Activated T-cell treated with anti-CD3 and anti-CD28 coated beads, Interleukin-2, amount 50 U/mL, for 72 hours (primary cell): ENCODE results near the gene TNNT2. TPM values are rescaled to one million over a fixed set of nuclear protein-coding genes. Genes with fewer than 3 reads are reported as not detected.

Source experiments
- ATAC-seq, 2 donors: fragments of 150-1000 bp; cut with Tn5 transposase; replicated peaks in 1 of 2; 2 replicates each; pipeline ENCODE4 v1.10.0; 2021; ENCODE audit warnings: moderate library complexity in 2 of 2, mild to moderate bottlenecking in 1 of 2
- DNase-seq, 2 donors: peaks; one replicate each; pipeline ENCODE4 v3.0.0; 2021 to 2022; ENCODE audit warnings: mixed read lengths in 1 of 2
- H3K27ac Mint-ChIP-seq: one replicate; pipeline ENCODE4 v1.8.0; 2022; ENCODE audit warnings: mild to moderate bottlenecking, moderate library complexity, mixed read lengths
- H3K27me3 Mint-ChIP-seq: one replicate; pipeline ENCODE4 v1.8.0; 2022; ENCODE audit warnings: low read depth, mixed read lengths
- H3K36me3 Mint-ChIP-seq, 2 donors: one replicate each; pipeline ENCODE4 v1.8.0; 2022; ENCODE audit warnings: mixed read lengths in 2 of 2, mild to moderate bottlenecking in 1 of 2; ENCODE audit not compliant: insufficient read depth in 2 of 2
- H3K4me1 Mint-ChIP-seq: one replicate; pipeline ENCODE4 v1.8.0; 2022; ENCODE audit warnings: low read depth, mixed read lengths
- H3K4me3 Mint-ChIP-seq, 2 donors: one replicate each; pipeline ENCODE4 v1.8.0; 2022; ENCODE audit warnings: mild to moderate bottlenecking in 2 of 2, mixed read lengths in 2 of 2, moderate library complexity in 2 of 2
- H3K9me3 Mint-ChIP-seq, 2 donors: one replicate each; pipeline ENCODE4 v1.8.0; 2022; ENCODE audit warnings: mixed read lengths in 2 of 2
- total RNA-seq, 2 donors: library from RNA; stranded (reverse); gene quantifications; one replicate each; pipeline ENCODE4 v1.2.3, GENCODE V29; 2022

Gene TNNT2
- total RNA-seq, 2 donors from 2014 or later = not detected

DNA sequence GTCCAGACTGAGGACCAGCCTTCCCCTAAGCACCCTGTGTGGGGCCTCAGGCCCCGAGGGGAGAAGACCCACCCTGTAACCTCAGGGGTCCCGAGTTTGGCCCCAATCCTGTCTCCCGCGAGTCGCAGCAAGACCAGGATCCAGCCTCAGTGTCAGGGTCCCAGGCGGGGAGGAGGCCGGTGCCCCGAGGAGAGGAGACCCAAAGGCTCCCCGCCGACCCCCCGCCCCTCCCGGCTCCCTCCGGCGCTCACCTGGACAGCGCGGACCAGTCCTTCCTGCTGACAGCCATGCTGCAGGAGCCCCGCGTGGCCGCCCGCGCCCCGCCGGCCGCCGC, 21.5 kb upstream of the TNNT2 start, which contains the start of gene LAD1:
Gene LAD1, minus strand, starts transcription at position 307 of the 334 bp plus-strand sequence. Its CDS starts 18 bp downstream, at position 289.
- H3K9me3 Mint-ChIP-seq = no peaks in the 10 kb centered on the region
- H3K4me1 Mint-ChIP-seq = no peaks in the 10 kb centered on the region
- DNase-seq (no peak), ATAC-seq (no peak)
- no peak within 1 kb of the TSS for H3K27ac Mint-ChIP-seq
- H3K27me3 Mint-ChIP-seq = peaks cover 25% of the 10 kb centered on the region
- no peaks in the 10 kb centered on the region for H3K36me3 Mint-ChIP-seq
- H3K4me3 Mint-ChIP-seq = no peak within 1 kb of the TSS

DNA sequence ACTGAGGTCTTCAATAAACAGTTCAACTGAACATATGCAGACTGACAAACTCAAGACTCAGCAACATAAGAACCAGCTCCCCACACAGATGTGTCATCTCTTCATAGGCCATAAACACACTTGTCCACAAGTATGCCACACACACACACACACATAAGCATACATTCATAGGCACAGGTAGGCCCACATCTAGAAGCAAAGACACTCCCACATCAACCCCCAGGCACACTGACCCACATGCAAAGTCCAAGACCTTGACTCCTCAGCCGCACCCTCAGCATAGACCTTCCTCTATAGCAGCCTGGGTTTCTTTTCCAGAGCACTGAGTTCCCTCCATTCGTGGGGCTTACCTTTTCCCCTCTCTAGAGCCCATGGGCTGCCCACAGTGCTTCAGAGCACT, 20.2 kb upstream of the TNNT2 start:
- no peak overlapping the region for H3K27ac Mint-ChIP-seq
- no peaks in the 10 kb centered on the region for H3K4me1 Mint-ChIP-seq
- ATAC-seq (no peak), DNase-seq (no peak)
- no peak overlapping the region for H3K4me3 Mint-ChIP-seq
- no peaks in the 10 kb centered on the region for H3K9me3 Mint-ChIP-seq
- H3K36me3 Mint-ChIP-seq = no peaks in the 10 kb centered on the region
- H3K27me3 Mint-ChIP-seq = peaks cover 35% of the 10 kb centered on the region

DNA sequence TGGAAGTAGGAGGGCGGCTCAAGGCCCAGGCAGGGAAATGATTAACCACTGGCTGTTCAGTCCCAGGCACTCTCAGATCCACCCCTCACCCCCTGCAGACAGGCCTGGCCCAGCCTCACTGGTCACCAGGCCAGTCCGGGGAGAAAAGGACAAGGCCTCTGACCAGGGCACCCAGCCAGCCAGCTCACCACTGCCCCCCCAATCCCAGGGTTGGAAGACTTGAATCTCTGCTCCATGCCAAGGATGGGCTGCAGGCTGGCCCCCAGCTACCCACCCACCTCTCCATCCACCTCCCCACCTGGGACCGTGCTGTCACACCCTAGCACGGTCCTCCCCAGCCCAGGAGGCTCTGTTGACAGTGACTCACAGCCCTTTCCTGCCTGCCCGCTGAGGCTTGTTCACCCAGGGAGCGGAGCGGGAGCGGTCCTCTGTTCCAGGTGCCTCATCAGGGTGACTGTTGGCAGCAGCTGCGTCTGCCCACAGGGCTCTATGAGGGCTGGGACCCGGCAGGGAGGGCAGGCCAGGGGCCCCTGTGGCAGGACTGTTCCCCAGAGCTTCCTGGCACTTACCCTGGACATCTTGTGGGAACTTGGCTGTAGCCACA, 19.5 kb upstream of the TNNT2 start:
- no peaks in the 10 kb centered on the region for H3K36me3 Mint-ChIP-seq
- no peak for ATAC-seq
- no peaks in the 10 kb centered on the region for H3K9me3 Mint-ChIP-seq
- no peak overlapping the region for H3K27ac Mint-ChIP-seq
- DNase-seq = no peak
- no peaks in the 10 kb centered on the region for H3K4me1 Mint-ChIP-seq
- peaks cover 42% of the 10 kb centered on the region for H3K27me3 Mint-ChIP-seq
- H3K4me3 Mint-ChIP-seq = no peak overlapping the region

DNA sequence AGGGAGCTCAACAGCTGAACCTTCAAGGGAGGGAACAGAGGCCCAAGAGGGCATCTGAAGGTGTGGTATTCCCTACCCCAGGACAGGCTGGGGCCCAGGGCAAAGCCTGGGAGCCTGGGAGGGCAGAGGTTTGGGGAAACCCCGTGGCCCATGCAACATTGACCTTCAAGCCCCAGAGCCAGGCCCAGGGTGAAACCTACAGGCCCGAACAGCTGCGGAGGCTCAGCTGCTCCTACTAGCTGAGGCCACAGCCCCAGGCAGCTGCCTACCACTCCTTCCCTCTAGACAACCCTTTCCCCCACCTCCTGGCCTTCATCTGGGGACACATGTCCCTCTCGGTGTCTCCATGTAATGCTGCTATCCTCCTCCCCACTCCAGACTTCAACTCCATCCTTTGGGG, 18.5 kb upstream of the TNNT2 start:
- no peaks in the 10 kb centered on the region for H3K9me3 Mint-ChIP-seq
- no peak for ATAC-seq
- no peak overlapping the region for H3K4me3 Mint-ChIP-seq
- no peaks in the 10 kb centered on the region for H3K4me1 Mint-ChIP-seq
- H3K27me3 Mint-ChIP-seq = peaks cover 49% of the 10 kb centered on the region
- no peaks in the 10 kb centered on the region for H3K36me3 Mint-ChIP-seq
- H3K27ac Mint-ChIP-seq = no peak overlapping the region
- no peak for DNase-seq

DNA sequence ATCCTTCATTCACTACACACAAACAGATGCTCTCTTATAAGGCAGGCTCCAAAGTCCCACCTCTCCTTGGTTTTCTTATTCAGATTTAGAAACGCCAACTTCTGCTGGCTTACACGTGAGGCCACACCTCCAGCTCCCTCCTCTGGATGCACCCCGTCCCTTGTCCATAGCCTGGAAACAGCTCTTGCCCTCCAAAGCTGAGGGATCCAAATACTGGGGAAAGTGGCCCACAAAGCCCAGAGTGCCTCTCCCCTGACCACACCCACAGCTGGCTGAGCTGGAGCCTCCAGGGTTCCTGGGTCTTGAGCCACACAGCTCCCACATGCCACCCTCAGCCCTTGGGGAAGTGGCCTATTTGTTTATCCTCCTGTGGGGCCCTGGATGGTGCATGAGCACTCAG, 17.1 kb upstream of the TNNT2 start:
- ATAC-seq = no peak
- H3K9me3 Mint-ChIP-seq = no peaks in the 10 kb centered on the region
- DNase-seq = no peak
- peaks cover 49% of the 10 kb centered on the region for H3K27me3 Mint-ChIP-seq
- no peak overlapping the region for H3K27ac Mint-ChIP-seq
- no peaks in the 10 kb centered on the region for H3K4me1 Mint-ChIP-seq
- no peaks in the 10 kb centered on the region for H3K36me3 Mint-ChIP-seq
- no peak overlapping the region for H3K4me3 Mint-ChIP-seq

DNA sequence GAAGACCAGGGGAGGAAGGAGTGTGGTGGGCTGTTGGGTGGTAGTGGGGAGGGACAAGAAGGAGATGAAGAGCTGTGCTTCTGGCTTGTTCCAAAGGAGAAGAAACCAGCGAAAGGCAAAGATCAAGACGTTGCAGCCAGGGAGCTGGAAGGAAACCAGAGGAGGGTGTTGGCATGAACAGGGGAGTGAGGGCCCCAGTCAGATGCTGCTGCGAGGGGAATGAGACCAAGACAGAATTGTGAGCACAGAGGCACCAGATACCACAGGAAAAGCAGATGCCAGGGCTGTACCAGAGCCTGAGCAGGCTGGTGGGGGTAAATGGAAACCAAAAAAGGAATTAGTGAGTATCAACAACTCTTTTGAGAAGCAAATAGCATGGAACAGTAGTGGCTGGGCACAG, 15.6 kb upstream of the TNNT2 start:
- no peak overlapping the region for H3K27ac Mint-ChIP-seq

DNA sequence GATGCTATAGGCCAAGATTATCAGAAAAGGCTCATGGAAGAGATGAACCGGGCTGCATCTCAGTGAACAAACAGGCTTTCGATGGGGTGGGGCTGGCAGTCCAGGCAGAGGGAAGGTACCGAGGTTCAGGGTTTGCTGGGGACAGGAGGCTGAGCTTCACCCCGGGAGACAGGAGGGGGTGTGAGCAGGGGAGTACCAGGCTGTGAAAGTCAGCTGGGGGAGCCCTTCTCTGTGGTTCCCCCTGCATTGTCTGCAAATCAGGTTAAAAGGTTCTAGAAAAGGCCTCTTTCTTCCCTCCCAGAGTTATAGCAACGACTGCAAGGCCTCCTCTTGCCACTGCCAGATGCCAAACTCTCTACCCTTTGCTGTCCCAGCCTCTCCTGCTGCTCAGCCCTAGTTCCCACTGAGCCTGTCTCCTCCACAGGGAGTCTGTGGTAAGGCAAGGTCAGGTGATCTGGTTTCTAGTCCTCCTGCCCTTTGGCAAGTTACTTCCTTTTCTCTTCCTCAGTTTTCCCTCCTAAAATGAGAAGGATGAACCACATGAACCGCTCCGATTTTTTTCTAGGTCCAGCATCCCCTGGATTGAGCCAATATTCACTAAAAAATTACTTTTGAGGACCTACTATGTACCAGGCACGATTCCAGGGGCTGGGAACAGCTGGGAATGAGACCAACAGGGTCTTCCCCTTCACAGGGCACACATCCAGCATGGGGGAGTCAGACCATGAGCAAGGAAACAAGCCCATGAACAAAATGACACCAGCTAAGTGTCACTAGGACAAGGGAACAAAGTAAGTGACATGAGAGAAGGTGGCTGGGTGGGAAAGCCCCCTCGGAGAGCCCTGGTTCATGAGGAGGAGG, 14.4 kb upstream of the TNNT2 start:
- no peak for ATAC-seq

More for the DNA sequence above, 15.6 kb upstream of the TNNT2 start:
- Mint-ChIP-seq H3K27me3 (peaks cover 41% of the 10 kb centered on the region), H3K4me3 (no peak overlapping the region), H3K36me3 (no peaks in the 10 kb centered on the region), H3K4me1 (no peaks in the 10 kb centered on the region), H3K9me3 (no peaks in the 10 kb centered on the region)
- no peak for ATAC-seq
- no peak for DNase-seq

DNA sequence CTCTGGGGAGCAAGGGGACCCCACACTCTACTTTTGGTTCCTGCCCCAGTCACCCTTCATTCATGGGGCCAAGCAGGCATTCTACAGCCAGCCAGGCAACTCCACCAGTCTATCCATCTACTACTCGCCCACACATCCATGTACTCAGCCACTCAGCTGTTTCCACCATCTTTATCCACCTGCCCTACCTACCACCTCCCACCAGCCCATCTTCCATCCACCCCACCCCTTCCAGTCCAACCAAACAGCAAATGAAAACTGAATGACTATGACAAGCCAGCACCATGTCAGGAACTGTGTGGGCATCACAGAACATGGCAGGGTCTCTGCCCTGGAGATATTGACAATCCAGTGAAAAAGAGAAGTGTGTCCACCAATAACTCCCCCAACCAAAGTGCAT, 13.7 kb upstream of the TNNT2 start:
- Mint-ChIP-seq H3K4me3 (no peak overlapping the region), H3K9me3 (no peaks in the 10 kb centered on the region), H3K27ac (no peak overlapping the region), H3K4me1 (no peaks in the 10 kb centered on the region), H3K27me3 (peaks cover 32% of the 10 kb centered on the region), H3K36me3 (no peaks in the 10 kb centered on the region)
- ATAC-seq (no peak), DNase-seq (no peak)

More for the DNA sequence above, 14.4 kb upstream of the TNNT2 start:
- no peaks in the 10 kb centered on the region for H3K36me3 Mint-ChIP-seq
- peaks cover 32% of the 10 kb centered on the region for H3K27me3 Mint-ChIP-seq
- no peaks in the 10 kb centered on the region for H3K9me3 Mint-ChIP-seq
- DNase-seq = no peak
- no peak overlapping the region for H3K4me3 Mint-ChIP-seq
- H3K27ac Mint-ChIP-seq = no peak overlapping the region
- H3K4me1 Mint-ChIP-seq = no peaks in the 10 kb centered on the region

DNA sequence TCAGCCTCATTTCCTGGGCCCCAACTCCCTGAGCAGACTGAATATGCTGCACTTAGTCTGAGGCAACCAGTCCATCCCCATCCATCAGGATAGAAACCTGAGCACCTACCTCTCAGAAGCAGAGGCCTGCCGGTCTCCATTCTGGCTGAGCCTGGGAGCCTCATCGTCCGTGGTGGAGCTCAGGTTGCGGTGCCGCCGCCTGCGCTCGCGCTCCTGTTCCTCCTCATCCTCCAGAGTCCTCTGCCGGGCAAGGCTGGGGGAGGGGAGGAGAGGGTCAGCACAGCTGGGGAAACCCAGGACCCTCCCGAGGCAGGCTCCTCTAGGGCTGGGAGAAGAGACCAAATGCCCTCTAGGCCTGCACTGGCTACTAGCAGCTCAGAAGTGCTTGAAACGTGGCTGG, 11.6 kb upstream of the TNNT2 start:
- no peaks in the 10 kb centered on the region for H3K9me3 Mint-ChIP-seq
- peaks cover 25% of the 10 kb centered on the region for H3K27me3 Mint-ChIP-seq
- no peaks in the 10 kb centered on the region for H3K4me1 Mint-ChIP-seq
- H3K36me3 Mint-ChIP-seq = no peaks in the 10 kb centered on the region
- no peak overlapping the region for H3K27ac Mint-ChIP-seq
- DNase-seq (no peak), ATAC-seq (no peak)
- no peak overlapping the region for H3K4me3 Mint-ChIP-seq

DNA sequence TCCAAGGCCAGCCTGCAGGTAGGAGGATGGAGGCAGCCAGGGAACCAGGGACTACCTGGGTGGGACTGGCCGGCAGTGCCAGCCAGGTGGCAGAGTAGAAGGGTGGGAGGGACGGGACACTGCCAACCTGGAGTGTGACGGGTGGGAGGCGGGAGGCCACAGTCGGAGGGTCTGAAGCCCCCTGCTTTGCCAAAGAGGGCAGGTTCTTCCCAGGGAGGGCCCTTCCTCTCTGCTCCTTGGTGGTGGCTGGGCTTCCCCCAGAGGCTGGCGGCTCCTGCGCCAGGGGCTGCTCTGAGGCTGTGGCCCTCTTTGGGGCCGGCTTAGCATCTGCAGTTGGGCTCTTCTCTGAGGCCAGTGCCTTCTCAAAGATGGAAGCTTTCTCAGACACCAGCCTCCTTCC, 8.7 kb upstream of the TNNT2 start:
- no peak overlapping the region for H3K27ac Mint-ChIP-seq
- no peak overlapping the region for H3K4me3 Mint-ChIP-seq
- no peaks in the 10 kb centered on the region for H3K4me1 Mint-ChIP-seq
- DNase-seq (no peak), ATAC-seq (no peak)
- H3K27me3 Mint-ChIP-seq = peaks cover 3% of the 10 kb centered on the region
- no peaks in the 10 kb centered on the region for H3K36me3 Mint-ChIP-seq
- no peaks in the 10 kb centered on the region for H3K9me3 Mint-ChIP-seq

DNA sequence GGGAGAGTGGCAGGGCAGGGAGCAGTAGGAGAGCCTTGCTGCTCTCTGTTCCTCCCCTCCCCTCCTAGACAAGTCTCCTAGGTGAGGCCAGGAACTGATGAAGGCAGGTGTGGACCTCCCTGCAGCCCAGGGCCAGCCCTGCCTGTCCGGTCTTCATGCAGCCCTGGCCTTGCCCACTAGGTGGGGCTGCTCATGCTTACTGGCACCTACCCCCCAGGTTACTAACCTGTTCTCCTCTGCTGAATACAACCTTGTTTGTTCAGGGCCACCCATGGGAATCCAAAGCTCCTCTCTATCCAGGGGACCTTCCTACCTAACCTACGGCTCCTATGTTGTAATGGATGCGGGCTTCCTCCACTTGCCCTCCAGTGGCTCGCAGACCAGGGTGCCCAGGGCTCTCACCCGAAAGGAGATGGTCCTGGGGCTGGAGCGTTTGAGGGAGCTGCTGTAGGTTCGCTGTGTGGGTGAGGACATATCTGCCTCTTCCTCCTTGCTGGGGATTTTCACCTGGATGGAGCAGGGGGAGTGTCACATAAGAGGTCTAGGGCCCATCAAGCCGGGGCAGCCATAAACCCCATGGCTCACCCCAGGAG, 7.9 kb upstream of the TNNT2 start:
- no peaks in the 10 kb centered on the region for H3K36me3 Mint-ChIP-seq

DNA sequence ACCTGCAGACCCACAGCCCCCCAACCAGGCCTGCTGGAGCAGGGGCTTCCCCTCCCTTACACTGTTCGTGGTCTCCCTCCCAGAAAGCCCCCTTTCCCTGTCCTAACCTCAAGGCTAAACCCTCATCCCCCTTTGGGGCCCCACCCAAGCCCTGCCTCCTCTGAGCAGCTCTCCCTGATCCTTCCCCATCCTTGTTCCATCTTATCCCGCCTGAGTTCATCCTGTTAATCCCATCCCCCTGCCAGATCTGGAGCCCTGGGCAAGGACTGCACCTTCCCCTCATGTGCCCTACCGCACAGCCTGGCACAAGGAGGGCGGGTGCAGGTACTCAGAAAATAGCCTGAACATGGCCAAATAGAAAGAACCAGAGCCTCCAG, 6.9 kb upstream of the TNNT2 start:
- no peak overlapping the region for H3K27ac Mint-ChIP-seq
- no peak for ATAC-seq

More for the DNA sequence above, 7.9 kb upstream of the TNNT2 start:
- H3K4me3 Mint-ChIP-seq = no peak overlapping the region
- no peaks in the 10 kb centered on the region for H3K4me1 Mint-ChIP-seq
- H3K27ac Mint-ChIP-seq = no peak overlapping the region
- peak; percentile 65 to 77 for ATAC-seq
- H3K9me3 Mint-ChIP-seq = no peaks in the 10 kb centered on the region
- H3K27me3 Mint-ChIP-seq = no peaks in the 10 kb centered on the region
- DNase-seq = peak; percentile 58 to 60

DNA sequence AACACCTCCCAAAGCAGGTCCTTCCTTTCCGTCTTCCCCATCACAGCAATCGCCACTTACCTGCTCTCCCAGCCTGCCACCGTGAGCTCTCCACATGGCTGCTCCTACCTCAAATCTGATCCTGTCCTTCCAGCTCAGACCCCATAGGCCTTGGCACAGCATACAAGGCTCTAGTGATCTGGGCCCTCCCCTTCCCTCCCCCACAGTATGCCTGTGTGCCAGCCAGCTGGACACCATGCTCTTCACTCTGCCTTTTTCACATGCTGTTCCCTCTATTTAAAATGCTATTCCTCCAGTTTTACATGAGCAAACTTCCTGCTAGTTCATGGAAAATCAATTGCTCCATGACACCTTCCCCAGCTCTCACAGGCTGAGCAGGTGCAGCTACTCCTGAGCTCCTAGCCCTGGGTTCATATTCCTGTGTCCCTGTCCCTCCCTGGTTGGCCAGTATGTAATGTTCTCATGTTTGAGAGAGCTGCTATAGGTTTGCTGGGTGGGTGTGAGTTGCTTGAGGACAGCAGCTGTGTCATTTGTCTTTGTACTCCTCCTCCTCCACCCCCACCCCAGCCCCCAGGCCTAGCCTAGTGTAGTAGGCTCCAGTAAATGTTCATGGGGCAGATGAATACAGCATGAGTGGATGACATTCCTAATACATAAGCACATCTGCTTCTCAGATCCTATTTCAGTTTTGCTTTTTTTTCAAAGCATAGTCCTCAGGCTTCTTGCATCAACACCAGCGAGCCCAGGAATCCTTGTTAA, 6.3 kb upstream of the TNNT2 start:
- Mint-ChIP-seq H3K4me3 (no peak overlapping the region), H3K27ac (no peak overlapping the region), H3K9me3 (no peaks in the 10 kb centered on the region), H3K27me3 (no peaks in the 10 kb centered on the region), H3K4me1 (no peaks in the 10 kb centered on the region), H3K36me3 (no peaks in the 10 kb centered on the region)
- DNase-seq (no peak), ATAC-seq (no peak)

More for the DNA sequence above, 6.9 kb upstream of the TNNT2 start:
- no peaks in the 10 kb centered on the region for H3K27me3 Mint-ChIP-seq
- DNase-seq = no peak
- no peaks in the 10 kb centered on the region for H3K9me3 Mint-ChIP-seq
- H3K4me3 Mint-ChIP-seq = no peak overlapping the region
- no peaks in the 10 kb centered on the region for H3K36me3 Mint-ChIP-seq
- H3K4me1 Mint-ChIP-seq = no peaks in the 10 kb centered on the region
